ENCODE data around the gene ADGRV1. TPM values are rescaled to one million over a fixed set of nuclear protein-coding genes. Genes with fewer than 3 reads are reported as not detected.
"Not testable (repeated sequence)": the region's sequence is repeated elsewhere in the genome, so short reads cannot be mapped to it uniquely, and the experiment has no call there.

The ADGRV1 gene
- total RNA-seq, 1 donor: 0.18 TPM

DNA sequence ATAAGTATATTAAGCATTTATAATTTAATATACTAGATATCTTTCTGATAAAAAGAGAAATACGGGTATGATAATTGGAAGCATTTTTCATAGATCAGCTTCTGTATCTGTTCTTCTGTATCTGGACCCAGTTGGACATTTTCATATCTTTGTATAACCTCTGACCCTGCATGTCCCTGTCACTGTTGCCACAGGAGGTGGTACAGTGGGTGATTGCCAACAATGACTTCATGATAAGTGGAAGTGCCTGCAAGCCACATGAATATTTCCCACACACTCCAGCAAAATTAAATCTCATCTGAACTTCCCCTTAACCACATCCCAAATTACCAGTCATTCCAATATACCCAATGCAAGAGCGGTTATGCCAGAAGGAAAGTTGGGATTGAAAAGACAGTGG is 448.1 kb downstream of the ADGRV1 start:
- DNase-seq (ENCODE audit: low read depth): no peak
- TF ChIP-seq, protein P1, sequence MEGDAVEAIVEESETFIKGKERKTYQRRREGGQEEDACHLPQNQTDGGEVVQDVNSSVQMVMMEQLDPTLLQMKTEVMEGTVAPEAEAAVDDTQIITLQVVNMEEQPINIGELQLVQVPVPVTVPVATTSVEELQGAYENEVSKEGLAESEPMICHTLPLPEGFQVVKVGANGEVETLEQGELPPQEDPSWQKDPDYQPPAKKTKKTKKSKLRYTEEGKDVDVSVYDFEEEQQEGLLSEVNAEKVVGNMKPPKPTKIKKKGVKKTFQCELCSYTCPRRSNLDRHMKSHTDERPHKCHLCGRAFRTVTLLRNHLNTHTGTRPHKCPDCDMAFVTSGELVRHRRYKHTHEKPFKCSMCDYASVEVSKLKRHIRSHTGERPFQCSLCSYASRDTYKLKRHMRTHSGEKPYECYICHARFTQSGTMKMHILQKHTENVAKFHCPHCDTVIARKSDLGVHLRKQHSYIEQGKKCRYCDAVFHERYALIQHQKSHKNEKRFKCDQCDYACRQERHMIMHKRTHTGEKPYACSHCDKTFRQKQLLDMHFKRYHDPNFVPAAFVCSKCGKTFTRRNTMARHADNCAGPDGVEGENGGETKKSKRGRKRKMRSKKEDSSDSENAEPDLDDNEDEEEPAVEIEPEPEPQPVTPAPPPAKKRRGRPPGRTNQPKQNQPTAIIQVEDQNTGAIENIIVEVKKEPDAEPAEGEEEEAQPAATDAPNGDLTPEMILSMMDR (IDR thresholded peaks at IDR 0.05; ENCODE audit: insufficient read depth, low read length): no peak
- H3K4me3 ChIP-seq (ENCODE audit: low read depth, low read length): no peak overlapping the region

DNA sequence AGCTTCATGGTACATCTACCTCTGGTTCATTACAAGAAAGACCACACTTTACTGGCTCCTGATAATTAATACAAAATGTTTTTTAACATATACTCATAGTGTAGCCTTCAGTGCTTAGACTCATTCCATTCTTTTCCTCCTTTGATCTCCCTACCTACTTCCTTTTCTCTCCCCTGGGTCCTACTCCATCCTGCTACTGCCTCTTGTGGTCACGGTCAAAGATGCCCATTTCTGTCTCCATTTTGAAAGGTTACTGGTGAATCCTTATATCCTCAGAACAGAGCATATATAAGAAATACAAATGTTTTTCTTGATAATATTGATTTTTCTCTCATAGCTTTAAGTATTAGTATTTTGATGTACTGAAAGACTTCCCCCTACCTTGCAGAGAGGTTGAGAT is 448.7 kb downstream of the ADGRV1 start:
- TF ChIP-seq, protein P1 (IDR thresholded peaks at IDR 0.05; ENCODE audit: insufficient read depth, low read length): no peak
- H3K4me3 ChIP-seq (ENCODE audit: low read depth, low read length): no peak overlapping the region
- DNase-seq (ENCODE audit: low read depth): no peak

DNA sequence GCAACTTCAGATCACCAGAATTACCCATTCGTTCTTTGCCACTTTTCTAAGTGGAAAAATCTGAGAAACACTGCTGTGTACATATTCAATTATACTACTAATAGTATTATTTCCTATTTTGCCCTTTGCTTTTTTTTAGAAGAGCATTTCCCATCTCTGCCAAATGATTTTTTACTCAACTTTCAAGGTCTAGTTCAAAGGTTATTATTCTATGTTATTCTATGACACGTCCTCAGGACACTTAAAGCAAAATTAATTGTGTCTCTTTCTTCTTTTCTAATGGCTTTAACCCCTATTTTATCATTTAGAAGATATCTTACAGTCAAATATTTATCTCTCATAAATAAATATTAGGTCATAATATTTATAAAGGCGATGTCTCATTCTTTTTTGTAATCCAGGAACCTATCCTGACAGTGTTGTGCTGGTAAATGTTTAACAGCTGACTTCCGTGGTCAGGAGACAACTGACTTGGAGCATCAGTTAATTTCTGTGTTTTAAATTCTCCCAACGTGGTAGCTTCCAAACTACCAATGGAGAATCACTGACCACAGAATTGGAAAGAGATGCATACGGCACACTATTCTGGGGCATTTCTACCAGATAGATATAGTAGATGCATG is 449.3 kb downstream of the ADGRV1 start:
- DNase-seq (ENCODE audit: low read depth): no peak
- H3K4me3 ChIP-seq (ENCODE audit: low read depth, low read length): no peak overlapping the region
- TF ChIP-seq, protein P1 (IDR thresholded peaks at IDR 0.05; ENCODE audit: insufficient read depth, low read length): no peak

DNA sequence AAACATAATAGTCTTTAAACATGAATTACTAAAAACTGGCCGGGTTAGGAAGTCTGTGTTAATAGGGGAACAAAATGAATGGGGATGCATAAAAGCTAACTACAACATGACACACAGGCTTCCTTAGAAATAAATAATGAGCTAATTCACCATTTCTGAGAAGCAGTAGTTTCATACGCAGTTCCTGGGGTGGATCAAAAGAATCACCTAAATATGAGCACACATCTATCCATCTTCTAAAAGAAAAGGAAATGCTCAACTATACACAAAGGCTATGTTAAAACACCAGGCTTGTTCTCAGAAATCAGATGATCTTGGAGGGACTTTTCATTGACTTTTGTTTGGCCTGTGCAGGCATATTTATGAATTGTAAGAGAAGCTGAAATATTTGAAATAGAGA is 451.5 kb downstream of the ADGRV1 start:
- TF ChIP-seq, protein P1 (IDR thresholded peaks at IDR 0.05; ENCODE audit: insufficient read depth, low read length): no peak
- no peak overlapping the region for H3K4me3 ChIP-seq (ENCODE audit: low read depth, low read length)
- no peak for DNase-seq (ENCODE audit: low read depth)

DNA sequence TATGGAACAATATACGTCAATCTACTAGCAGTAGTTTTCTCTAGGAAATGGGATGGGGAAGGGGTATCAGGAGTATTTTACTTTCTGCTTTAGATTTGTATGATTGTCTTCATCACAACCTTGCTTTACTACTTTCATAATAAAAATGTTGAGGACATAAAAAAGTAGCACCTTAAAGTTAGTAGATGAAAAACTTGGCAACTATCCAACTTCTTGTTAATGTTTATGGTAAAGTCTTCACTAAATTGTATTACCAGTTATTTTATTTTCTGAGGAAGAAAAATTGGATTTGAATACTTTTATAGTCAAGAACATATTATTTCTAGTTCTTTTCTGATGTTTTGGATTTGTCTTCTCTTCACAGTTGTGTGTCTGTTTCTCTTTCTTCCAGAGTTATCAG is 452.4 kb downstream of the ADGRV1 start:
- no peak for DNase-seq (ENCODE audit: low read depth)
- H3K4me3 ChIP-seq (ENCODE audit: low read depth, low read length): no peak overlapping the region

DNA sequence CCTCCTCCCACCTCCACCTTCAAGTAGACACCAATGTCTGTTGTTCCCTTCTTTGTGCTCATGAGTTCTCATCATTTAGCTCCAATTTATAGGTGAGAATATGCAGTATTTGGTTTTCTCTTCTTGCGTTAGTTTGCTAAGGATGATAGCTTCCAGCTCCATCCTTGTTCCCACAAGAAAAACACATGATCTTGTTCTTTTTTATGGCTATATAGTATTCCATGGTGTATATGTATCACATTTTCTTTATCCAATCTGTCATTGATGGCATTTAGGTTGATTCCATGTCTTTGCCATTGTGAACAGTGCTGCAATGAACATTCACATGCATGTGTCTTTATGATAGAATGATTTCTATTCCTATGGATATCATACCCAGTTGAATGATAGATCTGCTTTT is 454.3 kb downstream of the ADGRV1 start:
- not testable (repeated sequence) for H3K4me3 ChIP-seq (ENCODE audit: low read depth, low read length); DNase-seq (ENCODE audit: low read depth)

More for the DNA sequence above, 452.4 kb downstream of the ADGRV1 start:
- TF ChIP-seq, protein P1 (IDR thresholded peaks at IDR 0.05; ENCODE audit: insufficient read depth, low read length): no peak

DNA sequence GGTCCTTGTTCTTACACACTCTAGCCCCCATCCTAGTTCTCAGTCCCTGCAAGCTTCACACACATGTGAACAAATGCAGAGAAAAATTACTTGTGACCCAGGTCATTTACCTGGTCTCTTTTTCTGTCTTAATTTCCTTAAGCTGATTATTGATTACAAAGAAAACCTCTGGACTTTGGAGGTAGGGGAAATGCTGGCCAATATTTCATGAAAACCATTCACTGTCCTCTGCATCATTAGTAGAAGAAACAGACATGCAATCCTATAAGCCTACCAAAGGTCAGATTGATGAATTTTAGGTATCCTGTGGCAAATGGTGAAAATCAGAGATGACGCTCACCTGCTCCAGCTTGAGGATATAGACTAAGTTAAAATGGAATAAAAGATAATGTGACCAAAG is 457.7 kb downstream of the ADGRV1 start:
- no peak overlapping the region for H3K4me3 ChIP-seq (ENCODE audit: low read depth, low read length)
- TF ChIP-seq, protein P1 (IDR thresholded peaks at IDR 0.05; ENCODE audit: insufficient read depth, low read length): no peak
- no peak for DNase-seq (ENCODE audit: low read depth)
